RPMI7951 (cell line): ENCODE data around the gene MYOM1. TPM values are rescaled to one million over a fixed set of nuclear protein-coding genes. Genes with fewer than 3 reads are reported as not detected.
"Not testable (repeated sequence)": the region's sequence is repeated elsewhere in the genome, so short reads cannot be mapped to it uniquely, and the experiment has no call there.

Source experiments
- DNase-seq: peaks from one replicate; pipeline ENCODE4 v3.0.0-alpha.2; 2012; ENCODE audit warnings: low read depth
- total RNA-seq: library from RNA; depleted of rRNA; stranded (reverse); fragments of >200 nt; shearing (Covaris generic); gene quantifications from 2 replicates; pipeline ENCODE4 v1.2.3, GENCODE V29; 2014; rRNA removed

Gene MYOM1
- total RNA-seq, 1 experiment from 2014 or later = not detected

GRCh38 chr18:3035635-3036034, 184.1 kb downstream of the MYOM1 start:
- DNase-seq = no peak

DNA sequence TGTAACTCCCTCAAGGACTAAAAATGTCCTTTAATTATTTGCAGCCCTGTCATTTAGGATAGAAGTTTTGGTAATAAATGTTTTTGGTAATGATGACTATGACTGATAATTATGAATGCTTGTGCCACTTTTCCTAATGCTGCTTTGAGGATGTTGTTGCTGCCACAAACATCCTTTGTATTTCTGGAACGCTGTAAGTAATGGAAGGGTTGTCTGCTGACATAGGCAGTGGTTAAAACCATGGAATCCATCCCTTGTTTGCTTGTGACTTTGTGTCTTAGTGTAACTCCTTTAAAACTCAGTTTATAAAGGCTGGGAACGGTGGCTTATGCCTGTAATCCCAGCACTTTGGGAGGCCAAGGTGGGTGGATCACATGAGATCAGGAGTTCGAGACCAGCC, 187.0 kb downstream of the MYOM1 start:
- DNase-seq = no peak

GRCh38 chr18:3029215-3029952, 190.4 kb downstream of the MYOM1 start:
- DNase-seq = no peak

- DNase-seq = not testable (repeated sequence)
These were observed 191.7 kb downstream of the MYOM1 start for GRCh38 chr18:3028115-3028514.

DNA sequence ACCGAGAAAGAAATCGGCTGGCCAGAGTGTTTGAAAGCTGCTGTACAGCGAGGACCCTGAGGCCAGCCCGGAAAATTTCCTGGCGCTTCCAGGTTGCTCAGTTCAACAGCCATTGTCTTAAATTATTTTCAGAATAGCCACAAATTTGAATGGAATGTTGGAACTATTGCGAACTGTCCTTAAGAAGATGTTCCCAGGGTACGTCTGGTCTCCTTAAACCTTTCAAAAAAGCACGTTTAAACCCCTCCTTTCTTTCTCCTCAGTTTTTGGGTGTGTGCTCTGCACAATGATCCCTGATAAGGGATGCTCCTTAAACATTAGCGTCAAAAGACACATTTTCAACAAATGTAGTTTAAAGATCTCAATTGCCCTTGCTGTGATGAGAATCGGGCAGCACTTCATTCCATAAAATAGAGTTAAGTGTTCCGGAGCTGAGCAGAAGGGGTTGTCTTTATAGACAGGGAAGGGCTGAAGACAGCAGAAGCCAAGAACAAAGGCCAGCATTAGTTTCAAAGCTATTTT, 192.3 kb downstream of the MYOM1 start:
- no peak for DNase-seq

- no peak for DNase-seq
These were observed 194.2 kb downstream of the MYOM1 start for GRCh38 chr18:3025544-3025943.

DNA sequence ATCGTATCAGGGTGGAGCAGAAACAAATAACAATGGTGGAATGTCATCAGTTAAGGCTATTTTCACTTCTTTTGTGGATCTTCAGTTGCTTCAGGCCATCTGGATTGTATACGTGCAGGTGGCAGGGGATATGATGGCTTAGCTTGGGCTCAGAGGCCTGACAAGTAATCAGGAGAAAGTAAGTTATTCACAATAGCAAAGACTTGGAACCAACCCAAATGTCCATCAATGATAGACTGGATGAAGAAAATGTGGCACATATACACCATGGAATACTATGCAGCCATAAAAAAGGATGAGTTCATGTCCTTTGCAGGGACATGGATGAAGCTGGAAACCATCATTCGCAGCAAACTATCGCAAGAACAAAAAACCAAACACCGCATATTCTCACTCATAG, 196.2 kb downstream of the MYOM1 start:
- DNase-seq = not testable (repeated sequence)

Other genes starting within 250 kb of the MYOM1 start
- 10.8 and 11.4 TPM in 2 replicates for gene LPIN2, start 206.8 kb downstream of the MYOM1 start, total RNA-seq
- 656 and 818 TPM in 2 replicates for gene MYL12A, start 27.8 kb upstream of the MYOM1 start, total RNA-seq
- 564 and 607 TPM in 2 replicates for gene MYL12B, start 42.2 kb upstream of the MYOM1 start, total RNA-seq
- 90.4 and 91.7 TPM in 2 replicates for gene TGIF1, start 230.2 kb upstream of the MYOM1 start, total RNA-seq